Neutrophil (primary cell): ENCODE measurements around the gene HPDL.

Experiments used
- H3K27ac ChIP-seq: fragments of 200-600 bp; sonication (generic); 2 replicates; pipeline ENCODE4 v1.5.1; 2016; ENCODE audit warnings: mild to moderate bottlenecking, moderate library complexity
- H3K27me3 ChIP-seq: fragments of 200-600 bp; sonication (generic); 2 replicates; pipeline ENCODE4 v1.6.0; 2016; ENCODE audit warnings: mild to moderate bottlenecking
- H3K36me3 ChIP-seq: fragments of 200-600 bp; sonication (generic); 2 replicates; pipeline ENCODE4 v1.5.1; 2017
- H3K4me1 ChIP-seq, 2 experiments: fragments of 200-600 bp in 1 of 2; sonication (generic) in 1 of 2; 1 replicate in 1 of 2; 2 replicates in 1 of 2; pipeline versions ENCODE4 v1.5.1 to v1.6.1; 2013 to 2016; ENCODE audit warnings: low read depth in 1 of 2, low read length in 1 of 2, mild to moderate bottlenecking in 1 of 2, moderate library complexity in 1 of 2; ENCODE audit not compliant: control insufficient read depth in 1 of 2, insufficient read depth in 1 of 2
- H3K4me3 ChIP-seq, 2 experiments: fragments of 200-600 bp in 1 of 2; sonication (generic) in 1 of 2; 1 replicate in 1 of 2; 2 replicates in 1 of 2; pipeline ENCODE4 v1.5.1; 2013 to 2016; ENCODE audit warnings: low read depth in 1 of 2, low read length in 1 of 2, mild to moderate bottlenecking in 1 of 2, moderate library complexity in 1 of 2
- H3K9me3 ChIP-seq: fragments of 200-600 bp; sonication (generic); 2 replicates; pipeline ENCODE4 v1.5.1; 2016
- TF ChIP-seq, protein P1 (sequence below): fragments of 200-600 bp; sonication (generic); IDR thresholded peaks from 2 replicates; pipeline ENCODE4 v1.5.1; 2016; ENCODE audit warnings: antibody characterized with exemption

HPDL gene

GRCh38 chr1:45334308-45335245 is 7.9 kb downstream of the HPDL start:
- Histone ChIP-seq H3K4me1 (peaks cover 13 to 14% of the 10 kb centered on the region in 2 experiments), H3K27ac (no peak overlapping the region), H3K4me3 (no peak overlapping the region), H3K9me3 (no peaks in the 10 kb centered on the region), H3K36me3 (peaks cover 29% of the 10 kb centered on the region), H3K27me3 (no peaks in the 10 kb centered on the region)
- TF ChIP-seq, protein P1, sequence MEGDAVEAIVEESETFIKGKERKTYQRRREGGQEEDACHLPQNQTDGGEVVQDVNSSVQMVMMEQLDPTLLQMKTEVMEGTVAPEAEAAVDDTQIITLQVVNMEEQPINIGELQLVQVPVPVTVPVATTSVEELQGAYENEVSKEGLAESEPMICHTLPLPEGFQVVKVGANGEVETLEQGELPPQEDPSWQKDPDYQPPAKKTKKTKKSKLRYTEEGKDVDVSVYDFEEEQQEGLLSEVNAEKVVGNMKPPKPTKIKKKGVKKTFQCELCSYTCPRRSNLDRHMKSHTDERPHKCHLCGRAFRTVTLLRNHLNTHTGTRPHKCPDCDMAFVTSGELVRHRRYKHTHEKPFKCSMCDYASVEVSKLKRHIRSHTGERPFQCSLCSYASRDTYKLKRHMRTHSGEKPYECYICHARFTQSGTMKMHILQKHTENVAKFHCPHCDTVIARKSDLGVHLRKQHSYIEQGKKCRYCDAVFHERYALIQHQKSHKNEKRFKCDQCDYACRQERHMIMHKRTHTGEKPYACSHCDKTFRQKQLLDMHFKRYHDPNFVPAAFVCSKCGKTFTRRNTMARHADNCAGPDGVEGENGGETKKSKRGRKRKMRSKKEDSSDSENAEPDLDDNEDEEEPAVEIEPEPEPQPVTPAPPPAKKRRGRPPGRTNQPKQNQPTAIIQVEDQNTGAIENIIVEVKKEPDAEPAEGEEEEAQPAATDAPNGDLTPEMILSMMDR, result no peak

- Histone ChIP-seq H3K4me1 (peaks cover 21 to 25% of the 10 kb centered on the region in 2 experiments), H3K36me3 (peaks cover 22% of the 10 kb centered on the region), H3K27ac (no peak overlapping the region), H3K27me3 (no peaks in the 10 kb centered on the region), H3K9me3 (no peaks in the 10 kb centered on the region), H3K4me3 (no peak overlapping the region)
- TF ChIP-seq, protein P1, result no peak
These were observed 9.2 kb downstream of the HPDL start for GRCh38 chr1:45335855-45336324.

- Histone ChIP-seq H3K4me3 (no peak overlapping the region), H3K9me3 (no peaks in the 10 kb centered on the region), H3K36me3 (peaks cover 12% of the 10 kb centered on the region), H3K27me3 (no peaks in the 10 kb centered on the region), H3K27ac (no peak overlapping the region), H3K4me1 (peaks cover 36 to 40% of the 10 kb centered on the region in 2 experiments)
- TF ChIP-seq, protein P1, result no peak
These were observed 11.1 kb downstream of the HPDL start for GRCh38 chr1:45337630-45338325.

DNA sequence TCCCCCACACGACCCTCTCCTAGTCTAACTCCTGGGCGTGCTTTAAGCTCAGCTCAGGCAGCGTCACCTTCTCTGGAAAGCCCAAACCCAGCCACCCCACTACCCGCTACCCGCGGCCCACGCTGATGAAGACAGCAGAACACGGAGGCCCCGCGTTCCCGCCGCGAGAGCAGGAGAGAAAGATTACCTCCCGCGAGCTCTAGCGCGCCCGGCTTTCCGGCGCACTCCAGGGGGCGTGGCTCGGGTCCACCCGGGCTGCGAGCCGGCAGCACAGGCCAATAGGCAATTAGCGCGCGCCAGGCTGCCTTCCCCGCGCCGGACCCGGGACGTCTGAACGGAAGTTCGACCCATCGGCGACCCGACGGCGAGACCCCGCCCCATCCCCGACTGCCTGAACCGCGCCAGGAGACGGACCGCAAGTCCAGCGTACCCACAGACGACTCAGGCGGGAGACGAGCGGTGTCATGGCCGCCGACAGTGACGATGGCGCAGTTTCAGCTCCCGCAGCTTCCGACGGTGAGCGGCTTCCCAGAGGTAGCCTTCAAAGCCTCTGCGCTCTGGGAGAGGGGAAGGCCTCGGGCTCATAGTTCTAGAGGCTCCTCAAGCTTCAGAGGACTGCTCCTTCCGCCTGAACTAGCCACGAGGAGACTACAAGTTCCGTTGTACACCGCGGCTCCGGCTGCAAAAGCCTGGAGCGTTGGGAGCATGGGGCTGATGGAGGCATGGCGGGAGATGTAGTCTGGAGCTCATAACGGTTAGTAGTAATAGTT is 13.3 kb downstream of the HPDL start, which contains the start of the genes MUTYH and TOE1:
MUTYH (minus strand) TSS at position 652 of the 770 bp plus-strand sequence. CDS start 5,935 bp downstream, outside the sequence.
TOE1 (plus strand) TSS at position 382 of the 770 bp plus-strand sequence; CDS start at position 465, 83 bp downstream.
- Histone ChIP-seq H3K4me1 (peaks cover 32 to 37% of the 10 kb centered on the region in 2 experiments), H3K27me3 (no peaks in the 10 kb centered on the region), H3K27ac (peak within 1 kb of the TSS; percentile 89), H3K4me3 (peak within 1 kb of the TSS; percentile 84 to 87), H3K36me3 (peaks cover 27% of the 10 kb centered on the region), H3K9me3 (no peaks in the 10 kb centered on the region)
- TF ChIP-seq, protein P1, result peak; percentile 18
